ENCODE measurements around the gene TNFRSF8. TPM values are rescaled to one million over a fixed set of nuclear protein-coding genes. Genes with fewer than 3 reads are reported as not detected.

Gene TNFRSF8
- total and polyA plus RNA-seq, 9 of the 15 experiments (the other 6 are each of a cell fraction or from before 2014, with no cell fraction given): 3.5 to 38.4 (median 17.1) TPM

DNA sequence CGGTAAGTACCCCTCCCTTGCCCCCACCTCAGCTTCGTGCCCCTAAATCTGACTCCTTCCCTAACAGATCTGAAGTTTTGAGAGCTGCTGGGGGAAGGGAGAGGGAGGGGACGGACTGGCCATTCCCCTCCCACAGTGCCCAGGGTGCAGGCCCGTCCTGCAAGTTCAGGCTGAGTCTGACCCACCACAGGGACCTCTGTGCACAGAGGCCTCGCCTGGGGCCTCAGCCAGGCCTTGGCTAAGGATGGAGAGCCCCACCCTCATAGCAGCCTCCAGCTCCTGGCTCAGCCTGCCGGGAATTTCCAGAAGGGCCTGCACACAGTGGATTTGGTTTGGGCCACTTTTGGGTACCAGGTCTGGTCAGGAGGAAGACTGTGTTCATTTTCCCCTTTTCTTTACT is 72.5 kb downstream of the TNFRSF8 start:
- CTCF ChIA-PET (ENCODE audit: low intra/inter-chr PET ratio): no interaction called here
- peaks cover 11% of the 10 kb centered on the region; the same call in 1 of the 3 replicates for H3K36me3 ChIP-seq (ENCODE audit: control insufficient read depth, insufficient read depth, low read length)
- no peak overlapping the region for H2AFZ ChIP-seq (ENCODE audit: low read depth, low read length)
- H3K4me2 ChIP-seq (ENCODE audit: insufficient read depth, low read length): no peak overlapping the region
- BruUV-seq (replicated peaks): no TSS peak
- no peak overlapping the region for H3K4me3 ChIP-seq
- POLR2A ChIA-PET: interaction anchor here (1.0 kb wide), 1 partner anchor 203 kb away, joined by 3 read pairs; no protein-coding TSS in a partner anchor
- 63% methylated on average over 6 of the region's 6 CpGs for WGBS (ENCODE audit: insufficient coverage, low coverage, missing lambda C conversion rate)
- H3K79me2 ChIP-seq (ENCODE audit: control insufficient read depth, insufficient read depth, low read length): no peaks in the 10 kb centered on the region
- H3K27ac ChIP-seq (ENCODE audit: extremely low read depth, low read depth, low read length): no peak overlapping the region
- no peaks in the 10 kb centered on the region for H3K9me3 ChIP-seq (replicated peaks; ENCODE audit: control insufficient read depth, insufficient read depth, low read depth, low read length)
- H4K20me1 ChIP-seq (replicated peaks; ENCODE audit: control insufficient read depth, insufficient read depth, low read length): no peaks in the 10 kb centered on the region
- DNase-seq (ENCODE audit: extremely low read depth in 1 of 4, low spot score in 3 of 4): no peak
- in situ Hi-C loops (cut with MboI): no loop called here
- intact Hi-C loops (cut with micrococcal nuclease): no loop called here
- ATAC-seq: no peak
- peaks cover 0 to 8% of the 10 kb centered on the region in 2 experiments; a peak in 2 of 5 replicates for H3K4me1 ChIP-seq (replicated peaks in 1 of 2; ENCODE audit: control insufficient read depth in 2 of 2, insufficient read depth in 2 of 2, low read length in 2 of 2)
- H3K27me3 ChIP-seq (ENCODE audit: control insufficient read depth in 2 of 2, insufficient read depth in 2 of 2, low read length in 2 of 2): no peaks in the 10 kb centered on the region
- H3K9ac ChIP-seq (ENCODE audit: insufficient read depth in 1 of 2, low read depth in 2 of 2, low read length in 2 of 2): peak overlapping the region in 1 of 2 experiments; percentile 40; a peak in 1 of 4 replicates
- no peaks in the 10 kb centered on the region for H3K9me1 ChIP-seq (ENCODE audit: control insufficient read depth, insufficient read depth, low read length)
- no peak for FAIRE-seq
- TF ChIP-seq, protein P1, sequence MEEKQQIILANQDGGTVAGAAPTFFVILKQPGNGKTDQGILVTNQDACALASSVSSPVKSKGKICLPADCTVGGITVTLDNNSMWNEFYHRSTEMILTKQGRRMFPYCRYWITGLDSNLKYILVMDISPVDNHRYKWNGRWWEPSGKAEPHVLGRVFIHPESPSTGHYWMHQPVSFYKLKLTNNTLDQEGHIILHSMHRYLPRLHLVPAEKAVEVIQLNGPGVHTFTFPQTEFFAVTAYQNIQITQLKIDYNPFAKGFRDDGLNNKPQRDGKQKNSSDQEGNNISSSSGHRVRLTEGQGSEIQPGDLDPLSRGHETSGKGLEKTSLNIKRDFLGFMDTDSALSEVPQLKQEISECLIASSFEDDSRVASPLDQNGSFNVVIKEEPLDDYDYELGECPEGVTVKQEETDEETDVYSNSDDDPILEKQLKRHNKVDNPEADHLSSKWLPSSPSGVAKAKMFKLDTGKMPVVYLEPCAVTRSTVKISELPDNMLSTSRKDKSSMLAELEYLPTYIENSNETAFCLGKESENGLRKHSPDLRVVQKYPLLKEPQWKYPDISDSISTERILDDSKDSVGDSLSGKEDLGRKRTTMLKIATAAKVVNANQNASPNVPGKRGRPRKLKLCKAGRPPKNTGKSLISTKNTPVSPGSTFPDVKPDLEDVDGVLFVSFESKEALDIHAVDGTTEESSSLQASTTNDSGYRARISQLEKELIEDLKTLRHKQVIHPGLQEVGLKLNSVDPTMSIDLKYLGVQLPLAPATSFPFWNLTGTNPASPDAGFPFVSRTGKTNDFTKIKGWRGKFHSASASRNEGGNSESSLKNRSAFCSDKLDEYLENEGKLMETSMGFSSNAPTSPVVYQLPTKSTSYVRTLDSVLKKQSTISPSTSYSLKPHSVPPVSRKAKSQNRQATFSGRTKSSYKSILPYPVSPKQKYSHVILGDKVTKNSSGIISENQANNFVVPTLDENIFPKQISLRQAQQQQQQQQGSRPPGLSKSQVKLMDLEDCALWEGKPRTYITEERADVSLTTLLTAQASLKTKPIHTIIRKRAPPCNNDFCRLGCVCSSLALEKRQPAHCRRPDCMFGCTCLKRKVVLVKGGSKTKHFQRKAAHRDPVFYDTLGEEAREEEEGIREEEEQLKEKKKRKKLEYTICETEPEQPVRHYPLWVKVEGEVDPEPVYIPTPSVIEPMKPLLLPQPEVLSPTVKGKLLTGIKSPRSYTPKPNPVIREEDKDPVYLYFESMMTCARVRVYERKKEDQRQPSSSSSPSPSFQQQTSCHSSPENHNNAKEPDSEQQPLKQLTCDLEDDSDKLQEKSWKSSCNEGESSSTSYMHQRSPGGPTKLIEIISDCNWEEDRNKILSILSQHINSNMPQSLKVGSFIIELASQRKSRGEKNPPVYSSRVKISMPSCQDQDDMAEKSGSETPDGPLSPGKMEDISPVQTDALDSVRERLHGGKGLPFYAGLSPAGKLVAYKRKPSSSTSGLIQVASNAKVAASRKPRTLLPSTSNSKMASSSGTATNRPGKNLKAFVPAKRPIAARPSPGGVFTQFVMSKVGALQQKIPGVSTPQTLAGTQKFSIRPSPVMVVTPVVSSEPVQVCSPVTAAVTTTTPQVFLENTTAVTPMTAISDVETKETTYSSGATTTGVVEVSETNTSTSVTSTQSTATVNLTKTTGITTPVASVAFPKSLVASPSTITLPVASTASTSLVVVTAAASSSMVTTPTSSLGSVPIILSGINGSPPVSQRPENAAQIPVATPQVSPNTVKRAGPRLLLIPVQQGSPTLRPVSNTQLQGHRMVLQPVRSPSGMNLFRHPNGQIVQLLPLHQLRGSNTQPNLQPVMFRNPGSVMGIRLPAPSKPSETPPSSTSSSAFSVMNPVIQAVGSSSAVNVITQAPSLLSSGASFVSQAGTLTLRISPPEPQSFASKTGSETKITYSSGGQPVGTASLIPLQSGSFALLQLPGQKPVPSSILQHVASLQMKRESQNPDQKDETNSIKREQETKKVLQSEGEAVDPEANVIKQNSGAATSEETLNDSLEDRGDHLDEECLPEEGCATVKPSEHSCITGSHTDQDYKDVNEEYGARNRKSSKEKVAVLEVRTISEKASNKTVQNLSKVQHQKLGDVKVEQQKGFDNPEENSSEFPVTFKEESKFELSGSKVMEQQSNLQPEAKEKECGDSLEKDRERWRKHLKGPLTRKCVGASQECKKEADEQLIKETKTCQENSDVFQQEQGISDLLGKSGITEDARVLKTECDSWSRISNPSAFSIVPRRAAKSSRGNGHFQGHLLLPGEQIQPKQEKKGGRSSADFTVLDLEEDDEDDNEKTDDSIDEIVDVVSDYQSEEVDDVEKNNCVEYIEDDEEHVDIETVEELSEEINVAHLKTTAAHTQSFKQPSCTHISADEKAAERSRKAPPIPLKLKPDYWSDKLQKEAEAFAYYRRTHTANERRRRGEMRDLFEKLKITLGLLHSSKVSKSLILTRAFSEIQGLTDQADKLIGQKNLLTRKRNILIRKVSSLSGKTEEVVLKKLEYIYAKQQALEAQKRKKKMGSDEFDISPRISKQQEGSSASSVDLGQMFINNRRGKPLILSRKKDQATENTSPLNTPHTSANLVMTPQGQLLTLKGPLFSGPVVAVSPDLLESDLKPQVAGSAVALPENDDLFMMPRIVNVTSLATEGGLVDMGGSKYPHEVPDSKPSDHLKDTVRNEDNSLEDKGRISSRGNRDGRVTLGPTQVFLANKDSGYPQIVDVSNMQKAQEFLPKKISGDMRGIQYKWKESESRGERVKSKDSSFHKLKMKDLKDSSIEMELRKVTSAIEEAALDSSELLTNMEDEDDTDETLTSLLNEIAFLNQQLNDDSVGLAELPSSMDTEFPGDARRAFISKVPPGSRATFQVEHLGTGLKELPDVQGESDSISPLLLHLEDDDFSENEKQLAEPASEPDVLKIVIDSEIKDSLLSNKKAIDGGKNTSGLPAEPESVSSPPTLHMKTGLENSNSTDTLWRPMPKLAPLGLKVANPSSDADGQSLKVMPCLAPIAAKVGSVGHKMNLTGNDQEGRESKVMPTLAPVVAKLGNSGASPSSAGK (IDR thresholded peaks at IDR 0.05): no peak
- TF ChIP-seq, protein P2, sequence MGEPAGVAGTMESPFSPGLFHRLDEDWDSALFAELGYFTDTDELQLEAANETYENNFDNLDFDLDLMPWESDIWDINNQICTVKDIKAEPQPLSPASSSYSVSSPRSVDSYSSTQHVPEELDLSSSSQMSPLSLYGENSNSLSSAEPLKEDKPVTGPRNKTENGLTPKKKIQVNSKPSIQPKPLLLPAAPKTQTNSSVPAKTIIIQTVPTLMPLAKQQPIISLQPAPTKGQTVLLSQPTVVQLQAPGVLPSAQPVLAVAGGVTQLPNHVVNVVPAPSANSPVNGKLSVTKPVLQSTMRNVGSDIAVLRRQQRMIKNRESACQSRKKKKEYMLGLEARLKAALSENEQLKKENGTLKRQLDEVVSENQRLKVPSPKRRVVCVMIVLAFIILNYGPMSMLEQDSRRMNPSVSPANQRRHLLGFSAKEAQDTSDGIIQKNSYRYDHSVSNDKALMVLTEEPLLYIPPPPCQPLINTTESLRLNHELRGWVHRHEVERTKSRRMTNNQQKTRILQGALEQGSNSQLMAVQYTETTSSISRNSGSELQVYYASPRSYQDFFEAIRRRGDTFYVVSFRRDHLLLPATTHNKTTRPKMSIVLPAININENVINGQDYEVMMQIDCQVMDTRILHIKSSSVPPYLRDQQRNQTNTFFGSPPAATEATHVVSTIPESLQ (CRISPR knock-in tag; IDR thresholded peaks at IDR 0.05): no peak
